Right lobe of liver (tissue), 6 donors: ENCODE measurements around the gene OPCML. TPM values are rescaled to one million over a fixed set of nuclear protein-coding genes. Genes with fewer than 3 reads are reported as not detected.
A peak's percentile ranks its signal among the peaks of the same experiment; 100 is the strongest.

Experiments used
- ATAC-seq, 4 donors: fragments of 200-7000 bp; cut with Tn5 transposase; one replicate each; pipeline ENCODE4 v1.9.1; 2020; ENCODE audit warnings: mild to moderate bottlenecking in 4 of 4, moderate library complexity in 4 of 4
- DNase-seq, 3 donors: peaks; one replicate each; pipeline ENCODE4 v3.0.0-alpha.2; 2020
- H3K27ac ChIP-seq, 3 donors: fragments of 200-600 bp; one replicate each; pipeline ENCODE4 v1.8.0; 2022
- H3K27me3 ChIP-seq, 2 donors: fragments of 200-600 bp; one replicate each; pipeline ENCODE4 v1.8.0; 2022
- H3K36me3 ChIP-seq, 4 donors: fragments of 200-600 bp; sonication (generic) in 1 of 4; one replicate each; pipeline versions ENCODE4 v1.5.1 to v1.8.0; 2017 to 2022; ENCODE audit warnings: control low read depth in 1 of 4
- H3K4me1 ChIP-seq, 4 donors: fragments of 200-600 bp; sonication (generic) in 1 of 4; one replicate each; pipeline versions ENCODE4 v1.5.1 to v1.8.0; 2017 to 2022; ENCODE audit warnings: control low read depth in 1 of 4
- H3K4me3 ChIP-seq, 3 donors: fragments of 200-600 bp; one replicate each; pipeline ENCODE4 v1.8.0; 2022
- H3K9me3 ChIP-seq, 4 donors: fragments of 200-600 bp; sonication (generic) in 1 of 4; one replicate each; pipeline versions ENCODE4 v1.5.1 to v1.8.0; 2017 to 2022; ENCODE audit warnings: control low read depth in 1 of 4
- POLR2A ChIP-seq: fragments of 450-650 bp; IDR thresholded peaks from one replicate; pipeline ENCODE4 v1.6.1; 2017; ENCODE audit warnings: antibody characterized with exemption, mild to moderate bottlenecking
- WGBS: methylation state at CpG from one replicate; pipeline ENCODE4 v1.1.6; 2018; ENCODE audit warnings: low coverage, low lambda C conversion rate; ENCODE audit not compliant: insufficient coverage; ENCODE audit errors: missing lambda C conversion rate; 5-methylcytosine and 5-hydroxymethylcytosine counted together
- intact Hi-C, 2 donors: fragments of 100-400 bp; cut with DNase I; formaldehyde crosslinking; loops; one replicate each; pipeline versions ENCODE4 v1.11.2 to v1.14.1; 2022
- total RNA-seq, 6 experiments: library from RNA; depleted of rRNA in 2 of 6; stranded (reverse); fragments of >200 nt in 2 of 6; fragmentation: NEBNext Ultra II Directional in 3 of 6; extraction: Animal tissue kit (Norgen Biotek cat#: 25700) in 3 of 6; gene quantifications; one replicate each; pipeline versions ENCODE4 v1.1.0 to v1.2.4, GENCODE V29; 2016 to 2023
- TF ChIP-seq, protein P1 (sequence below), 4 donors: fragments of 200-600 bp in 3 of 4; fragments of 450-650 bp in 1 of 4; IDR thresholded peaks; one replicate each; pipeline versions ENCODE4 v1.5.1 to v1.8.0; 2016 to 2022; ENCODE audit warnings: antibody characterized with exemption in 4 of 4, mild to moderate bottlenecking in 2 of 4
- donor health status: DM: no; HTN: yes; CAD: no.
- donor health status: DM: no; HTN: no; CAD: no.
- donor health status: DM: no; HTN: no; CAD: no.
- donor health status: DM: no; HTN: yes; CAD: no.
- donor health status: DM: no; HTN: yes; CAD: no.

Gene OPCML
- total RNA-seq, 6 experiments from 2014 or later = 0.11 TPM; not detected in 5

DNA sequence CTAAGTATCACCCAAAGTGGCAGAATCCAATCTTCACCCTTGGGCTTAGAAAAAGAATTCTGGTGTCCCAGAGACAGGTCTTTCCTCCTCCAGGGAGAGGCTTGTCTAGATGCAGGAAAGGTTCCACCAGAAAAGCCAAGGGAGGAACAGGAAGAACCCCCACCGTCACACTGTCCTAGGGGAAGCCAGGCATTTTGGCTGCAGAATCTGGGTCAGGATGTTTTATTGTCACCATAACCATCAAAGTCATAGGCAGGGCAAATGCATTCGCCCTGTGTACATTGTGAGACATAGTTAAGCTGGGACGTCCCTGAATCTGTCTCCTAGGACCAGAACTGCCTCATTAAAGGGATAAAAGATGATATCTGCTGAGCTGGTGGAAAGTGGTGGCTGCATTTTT lies 590.5 kb downstream of the OPCML start:
- intact Hi-C loops = no loop called here
- Histone ChIP-seq H3K9me3 (no peaks in the 10 kb centered on the region), H3K4me1 (peaks cover 0 to 4% (median 0%) of the 10 kb centered on the region in 4 donors), H3K4me3 (no peak overlapping the region), H3K36me3 (no peaks in the 10 kb centered on the region), H3K27me3 (peaks cover 0 to 6% of the 10 kb centered on the region in 2 donors), H3K27ac (no peak overlapping the region)
- DNase-seq (no peak), ATAC-seq (no peak)
- 17% methylated on average over 1 of the region's 3 CpGs for WGBS
- TF ChIP-seq, protein P1, sequence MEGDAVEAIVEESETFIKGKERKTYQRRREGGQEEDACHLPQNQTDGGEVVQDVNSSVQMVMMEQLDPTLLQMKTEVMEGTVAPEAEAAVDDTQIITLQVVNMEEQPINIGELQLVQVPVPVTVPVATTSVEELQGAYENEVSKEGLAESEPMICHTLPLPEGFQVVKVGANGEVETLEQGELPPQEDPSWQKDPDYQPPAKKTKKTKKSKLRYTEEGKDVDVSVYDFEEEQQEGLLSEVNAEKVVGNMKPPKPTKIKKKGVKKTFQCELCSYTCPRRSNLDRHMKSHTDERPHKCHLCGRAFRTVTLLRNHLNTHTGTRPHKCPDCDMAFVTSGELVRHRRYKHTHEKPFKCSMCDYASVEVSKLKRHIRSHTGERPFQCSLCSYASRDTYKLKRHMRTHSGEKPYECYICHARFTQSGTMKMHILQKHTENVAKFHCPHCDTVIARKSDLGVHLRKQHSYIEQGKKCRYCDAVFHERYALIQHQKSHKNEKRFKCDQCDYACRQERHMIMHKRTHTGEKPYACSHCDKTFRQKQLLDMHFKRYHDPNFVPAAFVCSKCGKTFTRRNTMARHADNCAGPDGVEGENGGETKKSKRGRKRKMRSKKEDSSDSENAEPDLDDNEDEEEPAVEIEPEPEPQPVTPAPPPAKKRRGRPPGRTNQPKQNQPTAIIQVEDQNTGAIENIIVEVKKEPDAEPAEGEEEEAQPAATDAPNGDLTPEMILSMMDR (IDR thresholded peaks at IDR 0.05) = no peak
- TF ChIP-seq POLR2A = no peak

DNA sequence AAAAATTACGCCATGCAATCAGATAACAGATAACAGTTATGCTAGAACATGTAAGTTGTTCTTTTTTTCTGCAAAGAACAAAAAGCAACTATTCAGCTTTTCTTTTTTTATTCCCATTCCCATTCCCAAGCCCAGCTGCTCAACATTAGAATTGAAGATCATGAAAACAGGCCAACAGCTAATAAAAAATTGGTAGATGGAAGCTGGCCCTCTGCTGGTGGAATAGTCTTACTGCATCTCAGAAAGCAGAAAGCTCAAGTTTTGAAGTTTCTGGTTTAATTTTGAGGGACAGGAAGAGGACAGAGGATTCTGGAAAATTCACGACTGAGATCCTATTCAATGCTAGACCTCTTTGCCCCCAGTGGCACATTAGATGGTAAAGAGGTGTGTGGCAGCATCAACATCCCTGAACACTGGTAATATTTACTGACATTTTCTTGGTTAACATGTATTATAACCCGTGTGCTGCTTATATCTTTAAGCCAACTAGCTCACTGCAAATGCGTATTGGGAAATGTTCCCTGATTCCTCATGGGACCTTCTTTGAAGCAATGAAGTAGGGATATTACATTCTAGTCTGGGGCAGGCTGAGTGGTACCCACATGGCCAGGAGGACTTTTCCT lies 591.2 kb downstream of the OPCML start:
- Histone ChIP-seq H3K4me1 (peaks cover 0 to 4% (median 0%) of the 10 kb centered on the region in 4 donors), H3K4me3 (no peak overlapping the region), H3K27me3 (peaks cover 0 to 6% of the 10 kb centered on the region in 2 donors), H3K9me3 (no peaks in the 10 kb centered on the region), H3K36me3 (no peaks in the 10 kb centered on the region), H3K27ac (no peak overlapping the region)
- 36% methylated on average over 4 of the region's 4 CpGs for WGBS
- intact Hi-C loops = no loop called here
- TF ChIP-seq, protein P1 (IDR thresholded peaks at IDR 0.05) = peak; percentile 81 to 85 (median 84)
- TF ChIP-seq POLR2A = no peak
- DNase-seq = no peak
- peak; percentile 51 to 69 (median 67) for ATAC-seq

DNA sequence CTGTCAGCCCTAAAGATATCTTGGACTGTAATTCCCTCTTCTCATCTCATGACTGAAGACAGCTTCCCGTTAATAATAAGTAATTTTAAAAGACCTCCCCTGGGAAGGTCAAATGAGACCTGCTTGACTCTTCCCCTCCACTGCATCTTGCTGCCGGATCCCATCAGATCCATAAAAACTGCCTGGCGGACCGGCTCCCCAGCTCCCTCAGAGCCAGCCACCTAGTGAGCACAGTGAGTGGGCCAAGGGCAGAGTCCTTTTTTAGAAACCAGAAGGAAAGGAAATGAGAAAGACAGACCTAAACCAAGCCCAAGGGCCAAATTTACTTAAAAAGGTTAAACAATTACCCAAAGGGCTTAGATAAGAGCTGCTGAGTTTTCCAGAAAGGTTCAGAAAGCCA lies 595.3 kb downstream of the OPCML start:
- no peaks in the 10 kb centered on the region for H3K9me3 ChIP-seq
- H3K4me3 ChIP-seq = no peak overlapping the region
- DNase-seq = no peak
- no peak overlapping the region for H3K27ac ChIP-seq
- 75% methylated on average over 4 of the region's 4 CpGs for WGBS
- intact Hi-C loops = no loop called here
- no peaks in the 10 kb centered on the region for H3K4me1 ChIP-seq
- TF ChIP-seq, protein P1 (IDR thresholded peaks at IDR 0.05) = no peak
- no peak for TF ChIP-seq POLR2A
- H3K27me3 ChIP-seq = no peaks in the 10 kb centered on the region
- H3K36me3 ChIP-seq = no peaks in the 10 kb centered on the region
- peak in 2 of 4 donors; percentile 32 to 44 for ATAC-seq

DNA sequence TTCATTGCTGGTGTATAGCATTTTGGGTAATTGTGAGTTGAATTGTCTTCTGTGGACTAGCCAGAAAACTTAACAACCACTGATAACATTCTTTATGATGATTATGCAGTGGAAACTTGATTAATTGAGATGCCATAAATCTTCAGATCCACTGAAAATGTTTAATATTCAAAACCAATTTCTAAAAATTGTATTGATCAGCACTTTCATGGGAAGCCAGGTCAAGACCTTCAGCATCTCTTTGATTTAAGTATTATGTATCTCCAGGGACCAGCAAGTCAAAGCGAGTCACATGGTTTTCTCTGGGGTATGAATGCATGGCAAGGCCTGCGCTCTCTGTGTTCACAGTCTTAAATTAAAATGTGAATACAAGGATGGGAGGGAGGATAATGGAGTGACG lies 596.9 kb downstream of the OPCML start:
- DNase-seq = no peak
- no peak for TF ChIP-seq POLR2A
- TF ChIP-seq, protein P1 (IDR thresholded peaks at IDR 0.05) = no peak
- ATAC-seq = no peak
- Histone ChIP-seq H3K27ac (no peak overlapping the region), H3K9me3 (no peaks in the 10 kb centered on the region), H3K27me3 (no peaks in the 10 kb centered on the region), H3K4me1 (no peaks in the 10 kb centered on the region), H3K36me3 (no peaks in the 10 kb centered on the region), H3K4me3 (no peak overlapping the region)
- intact Hi-C loops = no loop called here
- WGBS = 84% methylated on average over 3 of the region's 3 CpGs
